ENCODE measurements around the gene CCNJ. TPM values are rescaled to one million over a fixed set of nuclear protein-coding genes. Genes with fewer than 3 reads are reported as not detected.
A peak's percentile ranks its signal among the peaks of the same experiment; 100 is the strongest.
"Not testable (repeated sequence)": the region's sequence is repeated elsewhere in the genome, so short reads cannot be mapped to it uniquely, and the experiment has no call there.

CCNJ gene
- total RNA-seq (2021; ENCODE audit: unreplicated experiment), result 15.2 TPM
- 7.8 TPM for polyA plus RNA-seq (2012; ENCODE audit: insufficient read length)
- Bru-seq, nascent RNA, result percentile 90 among the genes with signal in this experiment
- percentile 95 among the genes with signal in this experiment for BruChase-seq, experiment 1, labeled RNA remaining after a 2-hour chase
- BruChase-seq, experiment 2, labeled RNA remaining after a 6-hour chase, result percentile 77 among the genes with signal in this experiment
- long read RNA-seq, full-length matches to known transcripts, result 26 of 108 reads
- long read RNA-seq, partial matches to known transcripts, result 67 of 108 reads
- long read RNA-seq, other reads (novel, unspliced or antisense), result 15 of 108 reads

DNA sequence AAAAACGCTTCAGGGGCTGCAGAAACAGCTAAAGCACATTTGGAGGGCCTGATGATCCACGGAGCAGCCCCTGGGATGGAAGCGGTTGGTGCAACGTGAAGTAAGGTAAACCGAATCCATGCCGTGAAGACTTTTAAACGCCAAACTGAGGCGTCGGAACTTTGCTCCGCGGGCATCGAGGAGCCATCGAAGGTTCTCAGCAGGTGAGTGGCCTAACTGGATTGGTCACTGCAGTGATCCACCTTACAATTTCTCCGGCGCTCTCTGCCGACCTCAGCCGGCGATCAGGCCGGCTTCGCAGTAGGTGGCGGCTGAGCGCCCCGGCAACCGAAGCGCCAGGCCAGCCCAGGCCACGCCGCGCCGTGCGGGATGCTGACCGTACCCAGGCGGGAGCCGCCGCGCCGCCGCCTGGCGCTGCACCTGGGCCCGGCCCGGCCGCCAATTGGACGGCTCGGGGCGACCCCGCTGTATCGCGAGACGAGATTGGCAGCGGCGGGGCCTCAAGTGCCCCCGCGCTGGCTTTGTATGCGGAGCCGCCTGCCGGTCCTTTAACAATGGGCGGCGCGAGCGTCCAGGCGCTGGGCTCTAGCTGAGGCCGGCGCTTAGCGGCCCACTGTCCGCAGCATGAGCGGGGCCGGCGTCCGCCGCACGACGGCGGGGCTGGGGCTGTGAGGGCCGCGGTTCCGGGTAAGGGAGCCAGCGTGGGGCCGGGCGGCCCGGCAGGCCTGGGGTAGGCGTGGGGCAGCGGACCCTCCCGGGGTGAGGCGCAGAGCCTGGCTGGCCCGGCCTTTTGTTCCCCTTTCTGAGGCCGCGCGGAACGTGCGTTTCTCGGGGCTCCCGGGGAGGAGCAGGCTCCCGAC lies at the start of gene CCNJ:
Gene CCNJ, plus strand, starts transcription at position 551 of the 860 bp plus-strand sequence. CDS start 811 bp downstream, outside the sequence.
- Histone ChIP-seq H3K9me3 (ENCODE audit: control insufficient read depth, insufficient read depth, low read depth, low read length) (no peaks in the 10 kb centered on the region), H3K36me3 (ENCODE audit: control insufficient read depth, insufficient read depth, low read length) (no peaks in the 10 kb centered on the region), H3K4me3 (ENCODE audit: low read depth in 2 of 2, low read length in 2 of 2) (peak within 1 kb of the TSS; percentile 88 to 90), H3K27ac (ENCODE audit: low read length) (peak within 1 kb of the TSS; percentile 89), H3K4me1 (ENCODE audit: control insufficient read depth, insufficient read depth, low read length) (peaks cover 19% of the 10 kb centered on the region), H3K27me3 (ENCODE audit: control insufficient read depth, insufficient read depth, low read length) (peaks cover 2% of the 10 kb centered on the region)
- ChIA-PET CTCF (interaction anchor here (0.6 to 0.7 kb wide), 2 partner anchors 22 to 119 kb away, joined by 5 to 13 read pairs; no protein-coding TSS in a partner anchor), POLR2A (no interaction called here)
- in situ Hi-C loops (cut with HindIII; ENCODE audit: low pct_unique_long_range_greater_than_20kb, low sequenced_read_pairs) (no loop called here), intact Hi-C loops (cut with micrococcal nuclease; ENCODE audit: unreplicated experiment) (no loop called here)
- DNase-seq (ENCODE audit: low read depth, low spot score), result no peak
- peak; percentile 97 for ATAC-seq
- no TSS peak for BruUV-seq (replicated peaks)
- TF ChIP-seq TCF7L2 (IDR thresholded peaks at IDR 0.05; ENCODE audit: low read depth, low read length), result peak; percentile 96
- TF ChIP-seq, protein P1, sequence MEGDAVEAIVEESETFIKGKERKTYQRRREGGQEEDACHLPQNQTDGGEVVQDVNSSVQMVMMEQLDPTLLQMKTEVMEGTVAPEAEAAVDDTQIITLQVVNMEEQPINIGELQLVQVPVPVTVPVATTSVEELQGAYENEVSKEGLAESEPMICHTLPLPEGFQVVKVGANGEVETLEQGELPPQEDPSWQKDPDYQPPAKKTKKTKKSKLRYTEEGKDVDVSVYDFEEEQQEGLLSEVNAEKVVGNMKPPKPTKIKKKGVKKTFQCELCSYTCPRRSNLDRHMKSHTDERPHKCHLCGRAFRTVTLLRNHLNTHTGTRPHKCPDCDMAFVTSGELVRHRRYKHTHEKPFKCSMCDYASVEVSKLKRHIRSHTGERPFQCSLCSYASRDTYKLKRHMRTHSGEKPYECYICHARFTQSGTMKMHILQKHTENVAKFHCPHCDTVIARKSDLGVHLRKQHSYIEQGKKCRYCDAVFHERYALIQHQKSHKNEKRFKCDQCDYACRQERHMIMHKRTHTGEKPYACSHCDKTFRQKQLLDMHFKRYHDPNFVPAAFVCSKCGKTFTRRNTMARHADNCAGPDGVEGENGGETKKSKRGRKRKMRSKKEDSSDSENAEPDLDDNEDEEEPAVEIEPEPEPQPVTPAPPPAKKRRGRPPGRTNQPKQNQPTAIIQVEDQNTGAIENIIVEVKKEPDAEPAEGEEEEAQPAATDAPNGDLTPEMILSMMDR (IDR thresholded peaks at IDR 0.05), result peak; percentile 38
- TF ChIP-seq, protein P2, sequence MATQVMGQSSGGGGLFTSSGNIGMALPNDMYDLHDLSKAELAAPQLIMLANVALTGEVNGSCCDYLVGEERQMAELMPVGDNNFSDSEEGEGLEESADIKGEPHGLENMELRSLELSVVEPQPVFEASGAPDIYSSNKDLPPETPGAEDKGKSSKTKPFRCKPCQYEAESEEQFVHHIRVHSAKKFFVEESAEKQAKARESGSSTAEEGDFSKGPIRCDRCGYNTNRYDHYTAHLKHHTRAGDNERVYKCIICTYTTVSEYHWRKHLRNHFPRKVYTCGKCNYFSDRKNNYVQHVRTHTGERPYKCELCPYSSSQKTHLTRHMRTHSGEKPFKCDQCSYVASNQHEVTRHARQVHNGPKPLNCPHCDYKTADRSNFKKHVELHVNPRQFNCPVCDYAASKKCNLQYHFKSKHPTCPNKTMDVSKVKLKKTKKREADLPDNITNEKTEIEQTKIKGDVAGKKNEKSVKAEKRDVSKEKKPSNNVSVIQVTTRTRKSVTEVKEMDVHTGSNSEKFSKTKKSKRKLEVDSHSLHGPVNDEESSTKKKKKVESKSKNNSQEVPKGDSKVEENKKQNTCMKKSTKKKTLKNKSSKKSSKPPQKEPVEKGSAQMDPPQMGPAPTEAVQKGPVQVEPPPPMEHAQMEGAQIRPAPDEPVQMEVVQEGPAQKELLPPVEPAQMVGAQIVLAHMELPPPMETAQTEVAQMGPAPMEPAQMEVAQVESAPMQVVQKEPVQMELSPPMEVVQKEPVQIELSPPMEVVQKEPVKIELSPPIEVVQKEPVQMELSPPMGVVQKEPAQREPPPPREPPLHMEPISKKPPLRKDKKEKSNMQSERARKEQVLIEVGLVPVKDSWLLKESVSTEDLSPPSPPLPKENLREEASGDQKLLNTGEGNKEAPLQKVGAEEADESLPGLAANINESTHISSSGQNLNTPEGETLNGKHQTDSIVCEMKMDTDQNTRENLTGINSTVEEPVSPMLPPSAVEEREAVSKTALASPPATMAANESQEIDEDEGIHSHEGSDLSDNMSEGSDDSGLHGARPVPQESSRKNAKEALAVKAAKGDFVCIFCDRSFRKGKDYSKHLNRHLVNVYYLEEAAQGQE (IDR thresholded peaks at IDR 0.05; ENCODE audit: insufficient read depth in 1 of 2, low read depth in 2 of 2, low read length in 1 of 2), result no peak
- TF ChIP-seq POLR2AphosphoS5 (IDR thresholded peaks at IDR 0.05; ENCODE audit: low read depth, low read length), result peak; percentile 92
- peak; percentile 54; the same call in 1 of the 2 replicates for TF ChIP-seq SIN3A (IDR thresholded peaks at IDR 0.05; ENCODE audit: borderline replicate concordance, insufficient read depth, low read depth, low read length)

- H3K4me3 ChIP-seq (ENCODE audit: low read depth in 2 of 2, low read length in 2 of 2); H3K9me3 ChIP-seq (ENCODE audit: control insufficient read depth, insufficient read depth, low read depth, low read length); H3K36me3 ChIP-seq (ENCODE audit: control insufficient read depth, insufficient read depth, low read length); ATAC-seq; H3K4me1 ChIP-seq (ENCODE audit: control insufficient read depth, insufficient read depth, low read length); POLR2A ChIA-PET; DNase-seq (ENCODE audit: low read depth, low spot score); intact Hi-C loops (cut with micrococcal nuclease; ENCODE audit: unreplicated experiment); in situ Hi-C loops (cut with HindIII; ENCODE audit: low pct_unique_long_range_greater_than_20kb, low sequenced_read_pairs); H3K27ac ChIP-seq (ENCODE audit: low read length); BruUV-seq (replicated peaks): not testable (repeated sequence)
- peaks cover 15% of the 10 kb centered on the region for H3K27me3 ChIP-seq (ENCODE audit: control insufficient read depth, insufficient read depth, low read length)
- CTCF ChIA-PET, result interaction anchor here (0.6 kb wide), 1 partner anchor 14 kb away, joined by 6 read pairs; no protein-coding TSS in a partner anchor
These were observed 49.0 kb upstream of the CCNJ start for GRCh38 chr10:95994376-95994775.

All from Panc1 (cell line).